ENCODE data around the gene SETD1A. TPM values are rescaled to one million over a fixed set of nuclear protein-coding genes. Genes with fewer than 3 reads are reported as not detected.
A peak's percentile ranks its signal among the peaks of the same experiment; 100 is the strongest.

Gene SETD1A
- total and polyA plus RNA-seq, 2 donors (not counting 1 experiment from before 2014, with no cell fraction given): 1.4 to 3.5 TPM

DNA sequence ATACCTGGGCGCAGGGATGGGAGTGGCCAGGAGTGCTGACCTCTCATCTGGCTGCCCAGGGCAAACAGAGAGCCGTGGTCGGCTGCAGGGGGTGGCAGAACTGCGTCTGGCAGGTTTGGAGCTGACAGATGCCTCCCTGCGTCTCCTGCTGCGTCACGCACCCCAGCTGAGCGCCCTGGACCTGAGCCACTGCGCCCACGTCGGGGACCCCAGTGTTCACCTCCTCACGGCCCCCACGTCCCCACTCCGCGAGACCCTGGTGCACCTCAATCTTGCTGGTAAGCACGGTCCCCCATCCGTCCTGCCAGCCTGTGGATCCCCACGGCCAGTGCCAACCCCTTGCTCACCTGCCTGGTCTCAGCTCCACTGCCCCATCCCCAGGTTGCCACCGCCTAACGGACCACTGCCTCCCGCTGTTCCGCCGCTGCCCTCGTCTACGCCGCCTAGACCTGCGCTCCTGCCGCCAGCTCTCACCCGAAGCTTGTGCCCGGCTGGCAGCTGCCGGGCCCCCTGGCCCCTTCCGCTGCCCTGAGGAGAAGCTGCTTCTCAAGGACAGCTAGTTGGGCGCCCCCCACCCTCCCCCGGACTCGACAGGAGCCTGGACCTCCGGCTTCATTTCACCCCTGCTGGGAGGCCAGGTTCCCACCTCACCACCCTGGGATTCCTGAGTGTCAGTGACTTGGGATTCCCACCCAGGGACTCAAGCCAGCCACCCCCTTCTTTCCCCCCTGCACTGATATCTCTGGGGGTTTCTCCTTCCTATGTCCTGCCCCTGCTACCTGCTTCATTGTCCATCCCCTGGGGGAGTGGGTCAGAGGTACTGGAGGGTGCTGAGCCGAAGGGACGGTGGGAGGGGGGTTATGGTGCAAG, 10.6 kb upstream of the SETD1A start:
- Histone ChIP-seq H3K27ac (ENCODE audit: insufficient read depth, low read length) (no peak overlapping the region), H3K79me2 (ENCODE audit: control insufficient read depth, insufficient read depth, low read length) (peaks cover 8% of the 10 kb centered on the region), H3K4me3 (replicated peaks in 1 of 4; ENCODE audit: control extremely low read depth in 1 of 4, insufficient read depth in 1 of 4, low read depth in 3 of 4, low read length in 4 of 4) (no peak overlapping the region), H3K36me3 (ENCODE audit: control insufficient read depth, insufficient read depth, low read length) (peaks cover 18% of the 10 kb centered on the region), H3K9me3 (ENCODE audit: control insufficient read depth, insufficient read depth, low read depth, low read length) (no peaks in the 10 kb centered on the region), H3K4me2 (ENCODE audit: extremely low read depth, insufficient read depth, low read length) (no peak overlapping the region), H3K27me3 (ENCODE audit: control insufficient read depth, insufficient read depth, low read length) (no peaks in the 10 kb centered on the region), H3K4me1 (ENCODE audit: control insufficient read depth, extremely low read depth, insufficient read depth, low read length) (peaks cover 21% of the 10 kb centered on the region), H4K20me1 (ENCODE audit: control insufficient read depth, extremely low read depth, insufficient read depth, low read length) (no peaks in the 10 kb centered on the region), H2AFZ (ENCODE audit: low read length) (no peak overlapping the region), H3K9ac (ENCODE audit: insufficient read depth, low read length) (no peak overlapping the region)
- no peak for DNase-seq (ENCODE audit: low read depth in 2 of 2)
- TF ChIP-seq CTCF (conservative IDR thresholded peaks at IDR 0.05 in 1 of 2, IDR thresholded peaks at IDR 0.05 in 1 of 2; ENCODE audit: low read depth in 1 of 2, low read length in 2 of 2) (no peak), EZH2 (IDR thresholded peaks at IDR 0.05; ENCODE audit: low read length, missing control alignments) (no peak)

GRCh38 chr16:30947541-30947858, 10.1 kb upstream of the SETD1A start:
- Histone ChIP-seq H3K4me3 (replicated peaks in 1 of 4; ENCODE audit: control extremely low read depth in 1 of 4, insufficient read depth in 1 of 4, low read depth in 3 of 4, low read length in 4 of 4) (no peak overlapping the region), H3K9ac (ENCODE audit: insufficient read depth, low read length) (no peak overlapping the region), H3K27ac (ENCODE audit: insufficient read depth, low read length) (peak overlapping the region; percentile 82)

More at GRCh38 chr16:30947541-30947858, 10.1 kb upstream of the SETD1A start:
- H2AFZ ChIP-seq (ENCODE audit: low read length): no peak overlapping the region
- no peaks in the 10 kb centered on the region for H4K20me1 ChIP-seq (ENCODE audit: control insufficient read depth, extremely low read depth, insufficient read depth, low read length)
- H3K27me3 ChIP-seq (ENCODE audit: control insufficient read depth, insufficient read depth, low read length): no peaks in the 10 kb centered on the region
- TF ChIP-seq EZH2 (IDR thresholded peaks at IDR 0.05; ENCODE audit: low read length, missing control alignments): no peak
- TF ChIP-seq CTCF (conservative IDR thresholded peaks at IDR 0.05 in 1 of 2, IDR thresholded peaks at IDR 0.05 in 1 of 2; ENCODE audit: low read depth in 1 of 2, low read length in 2 of 2): no peak
- H3K9me3 ChIP-seq (ENCODE audit: control insufficient read depth, insufficient read depth, low read depth, low read length): no peaks in the 10 kb centered on the region
- H3K36me3 ChIP-seq (ENCODE audit: control insufficient read depth, insufficient read depth, low read length): peaks cover 14% of the 10 kb centered on the region
- peaks cover 8% of the 10 kb centered on the region for H3K79me2 ChIP-seq (ENCODE audit: control insufficient read depth, insufficient read depth, low read length)
- H3K4me1 ChIP-seq (ENCODE audit: control insufficient read depth, extremely low read depth, insufficient read depth, low read length): peaks cover 21% of the 10 kb centered on the region
- DNase-seq (ENCODE audit: low read depth in 2 of 2): no peak
- no peak overlapping the region for H3K4me2 ChIP-seq (ENCODE audit: extremely low read depth, insufficient read depth, low read length)
